Measurements from ENCODE around the gene ULBP2. TPM values are rescaled to one million over a fixed set of nuclear protein-coding genes. Genes with fewer than 3 reads are reported as not detected.

The ULBP2 gene
- polyA plus RNA-seq, 1 donor (not counting 4 experiments of a cell fraction or from before 2014, with no cell fraction given) = 11.8 TPM

DNA sequence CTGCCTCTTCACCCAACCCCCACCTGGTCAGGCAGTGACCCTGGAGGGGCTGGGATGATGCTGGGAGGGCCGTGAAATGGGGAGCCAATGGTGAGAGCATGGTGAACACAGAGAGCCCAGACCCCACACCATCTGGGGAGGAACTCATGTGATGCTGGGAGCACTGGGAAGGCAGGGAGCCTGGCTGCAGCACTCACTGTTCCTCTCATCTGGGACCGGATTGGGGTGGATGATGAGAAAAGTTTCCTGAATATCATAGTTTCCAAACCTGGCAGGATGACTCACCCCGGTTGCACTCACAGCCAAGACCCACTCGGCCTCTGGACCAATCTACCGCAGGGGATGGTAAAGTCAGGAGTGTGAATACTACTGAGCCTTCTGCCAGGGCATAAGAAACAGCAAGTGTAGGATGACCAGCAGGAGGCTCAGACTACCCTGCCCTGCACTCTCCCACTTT, 43.7 kb downstream of the ULBP2 start:
- no peak for FAIRE-seq
- Histone ChIP-seq H4K20me1 (ENCODE audit: control insufficient read depth, extremely low read depth, insufficient read depth, low read length) (no peaks in the 10 kb centered on the region), H3K36me3 (ENCODE audit: control insufficient read depth in 2 of 2, extremely low read depth in 1 of 2, insufficient read depth in 2 of 2, low read length in 2 of 2) (no peaks in the 10 kb centered on the region), H2AFZ (ENCODE audit: control insufficient read depth, low read length) (no peak overlapping the region), H3K9ac (ENCODE audit: control insufficient read depth, extremely low read depth, insufficient read depth, low read length) (no peak overlapping the region), H3K27ac (ENCODE audit: control insufficient read depth, insufficient read depth, low read length) (no peak overlapping the region), H3K4me3 (ENCODE audit: control insufficient read depth in 2 of 3, extremely low read depth in 1 of 3, insufficient read depth in 2 of 3, low read depth in 1 of 3, low read length in 3 of 3) (no peak overlapping the region), H3K9me1 (ENCODE audit: control insufficient read depth, extremely low read depth, insufficient read depth, low read length) (no peaks in the 10 kb centered on the region), H3K4me1 (ENCODE audit: control insufficient read depth, extremely low read depth, insufficient read depth, low read length) (peaks cover 10% of the 10 kb centered on the region), H3K79me2 (ENCODE audit: control insufficient read depth, insufficient read depth, low read length) (no peaks in the 10 kb centered on the region), H3K9me3 (ENCODE audit: control insufficient read depth, low read depth, low read length) (peaks cover 6% of the 10 kb centered on the region), H3K4me2 (ENCODE audit: control insufficient read depth, extremely low read depth, insufficient read depth, low read depth, low read length) (no peak overlapping the region), H3K27me3 (ENCODE audit: control insufficient read depth, extremely low read depth, insufficient read depth, low read length) (peaks cover 80% of the 10 kb centered on the region)
- TF ChIP-seq, protein P1, sequence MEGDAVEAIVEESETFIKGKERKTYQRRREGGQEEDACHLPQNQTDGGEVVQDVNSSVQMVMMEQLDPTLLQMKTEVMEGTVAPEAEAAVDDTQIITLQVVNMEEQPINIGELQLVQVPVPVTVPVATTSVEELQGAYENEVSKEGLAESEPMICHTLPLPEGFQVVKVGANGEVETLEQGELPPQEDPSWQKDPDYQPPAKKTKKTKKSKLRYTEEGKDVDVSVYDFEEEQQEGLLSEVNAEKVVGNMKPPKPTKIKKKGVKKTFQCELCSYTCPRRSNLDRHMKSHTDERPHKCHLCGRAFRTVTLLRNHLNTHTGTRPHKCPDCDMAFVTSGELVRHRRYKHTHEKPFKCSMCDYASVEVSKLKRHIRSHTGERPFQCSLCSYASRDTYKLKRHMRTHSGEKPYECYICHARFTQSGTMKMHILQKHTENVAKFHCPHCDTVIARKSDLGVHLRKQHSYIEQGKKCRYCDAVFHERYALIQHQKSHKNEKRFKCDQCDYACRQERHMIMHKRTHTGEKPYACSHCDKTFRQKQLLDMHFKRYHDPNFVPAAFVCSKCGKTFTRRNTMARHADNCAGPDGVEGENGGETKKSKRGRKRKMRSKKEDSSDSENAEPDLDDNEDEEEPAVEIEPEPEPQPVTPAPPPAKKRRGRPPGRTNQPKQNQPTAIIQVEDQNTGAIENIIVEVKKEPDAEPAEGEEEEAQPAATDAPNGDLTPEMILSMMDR (optimal IDR thresholded peaks at IDR 0.05 in 1 of 3, IDR thresholded peaks at IDR 0.05 in 1 of 3, conservative IDR thresholded peaks at IDR 0.05 in 1 of 3; ENCODE audit: extremely low read depth in 1 of 3, insufficient read depth in 2 of 3, low read length in 3 of 3) = no peak
- TF ChIP-seq EZH2 (IDR thresholded peaks at IDR 0.05; ENCODE audit: low read length) = no peak
- dilution Hi-C loops (cut with MboI; ENCODE audit: extremely low pct_ligation_motif_present, low sequenced_read_pairs) = no loop called here
- no peak for DNase-seq (ENCODE audit: low read depth, low spot score)

DNA sequence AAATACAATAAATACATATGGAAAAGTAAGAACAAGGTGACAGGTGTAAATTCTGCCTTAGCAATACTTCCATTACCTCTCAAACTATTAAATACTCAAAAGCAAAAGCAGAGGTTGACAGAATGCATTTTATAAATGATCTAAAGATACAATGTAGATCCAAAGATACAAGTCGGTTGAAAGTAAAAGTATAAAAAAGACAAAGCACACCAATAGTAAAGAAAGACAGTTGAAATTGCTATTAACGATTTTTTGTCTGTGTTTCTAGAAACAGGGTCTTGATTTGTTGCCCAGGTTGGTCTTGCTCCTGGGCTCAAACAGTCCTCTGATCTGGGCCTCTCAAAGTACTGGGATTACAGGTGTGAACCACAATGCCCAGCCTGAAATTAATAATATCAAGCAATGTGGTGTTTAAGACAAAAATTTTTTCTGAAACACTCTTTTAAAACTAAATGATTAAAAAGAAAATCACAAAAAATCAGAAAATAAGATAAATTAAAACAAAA, 45.8 kb downstream of the ULBP2 start:
- no peaks in the 10 kb centered on the region for H3K79me2 ChIP-seq (ENCODE audit: control insufficient read depth, insufficient read depth, low read length)
- dilution Hi-C loops (cut with MboI; ENCODE audit: extremely low pct_ligation_motif_present, low sequenced_read_pairs) = no loop called here
- no peak overlapping the region for H3K9ac ChIP-seq (ENCODE audit: control insufficient read depth, extremely low read depth, insufficient read depth, low read length)
- H3K4me1 ChIP-seq (ENCODE audit: control insufficient read depth, extremely low read depth, insufficient read depth, low read length) = peaks cover 14% of the 10 kb centered on the region
- TF ChIP-seq EZH2 (IDR thresholded peaks at IDR 0.05; ENCODE audit: low read length) = no peak
- TF ChIP-seq, protein P1 (optimal IDR thresholded peaks at IDR 0.05 in 1 of 3, IDR thresholded peaks at IDR 0.05 in 1 of 3, conservative IDR thresholded peaks at IDR 0.05 in 1 of 3; ENCODE audit: extremely low read depth in 1 of 3, insufficient read depth in 2 of 3, low read length in 3 of 3) = no peak
- FAIRE-seq (no peak), DNase-seq (ENCODE audit: low read depth, low spot score) (no peak)
- no peak overlapping the region for H2AFZ ChIP-seq (ENCODE audit: control insufficient read depth, low read length)
- H3K27me3 ChIP-seq (ENCODE audit: control insufficient read depth, extremely low read depth, insufficient read depth, low read length) = peaks cover 89% of the 10 kb centered on the region
- no peak overlapping the region for H3K27ac ChIP-seq (ENCODE audit: control insufficient read depth, insufficient read depth, low read length)
- H3K4me3 ChIP-seq (ENCODE audit: control insufficient read depth in 2 of 3, extremely low read depth in 1 of 3, insufficient read depth in 2 of 3, low read depth in 1 of 3, low read length in 3 of 3) = no peak overlapping the region
- peaks cover 6% of the 10 kb centered on the region for H3K9me3 ChIP-seq (ENCODE audit: control insufficient read depth, low read depth, low read length)
- H3K9me1 ChIP-seq (ENCODE audit: control insufficient read depth, extremely low read depth, insufficient read depth, low read length) = no peaks in the 10 kb centered on the region
- H4K20me1 ChIP-seq (ENCODE audit: control insufficient read depth, extremely low read depth, insufficient read depth, low read length) = no peaks in the 10 kb centered on the region
- no peak overlapping the region for H3K4me2 ChIP-seq (ENCODE audit: control insufficient read depth, extremely low read depth, insufficient read depth, low read depth, low read length)
- no peaks in the 10 kb centered on the region for H3K36me3 ChIP-seq (ENCODE audit: control insufficient read depth in 2 of 2, extremely low read depth in 1 of 2, insufficient read depth in 2 of 2, low read length in 2 of 2)

Measured in keratinocyte (primary cell).